Measurements from ENCODE around the gene MKRN2OS.
"Not testable (repeated sequence)": the region's sequence is repeated elsewhere in the genome, so short reads cannot be mapped to it uniquely, and the experiment has no call there.

The MKRN2OS gene

GRCh38 chr3:12560505-12561190 is 15.3 kb upstream of the MKRN2OS start:
- DNase-seq: no peak

- no peak for DNase-seq
Observed at GRCh38 chr3:12559520-12559919, 14.2 kb upstream of the MKRN2OS start.

DNA sequence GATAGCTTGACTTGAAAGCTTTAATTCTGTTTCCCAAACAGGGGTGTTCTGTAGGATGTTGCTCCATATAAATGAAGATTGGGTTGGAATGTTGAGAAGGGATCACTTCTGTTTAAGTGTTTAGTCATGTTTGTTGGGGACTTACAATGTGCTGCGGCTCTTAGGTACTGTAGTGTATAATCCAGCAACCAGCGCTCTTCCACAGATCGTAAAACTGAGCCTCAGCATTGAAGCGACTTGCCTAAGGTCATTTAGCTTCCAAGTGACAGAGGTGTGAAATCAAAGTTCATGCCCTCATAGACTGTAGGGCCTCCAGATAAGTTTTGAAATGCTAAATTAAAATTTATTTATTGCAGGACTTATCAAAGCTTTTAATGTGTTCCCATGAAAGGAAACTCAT is 13.4 kb upstream of the MKRN2OS start:
- DNase-seq: no peak

- no peak for DNase-seq
Observed at GRCh38 chr3:12557473-12558100, 12.3 kb upstream of the MKRN2OS start.

GRCh38 chr3:12556690-12557472 is 11.6 kb upstream of the MKRN2OS start, which contains the start of gene MKRN2:
Gene MKRN2, plus strand, starts transcription at chr3:12557087. Its CDS starts 64 bp downstream, at chr3:12557151.
- DNase-seq: peak; percentile 78

DNA sequence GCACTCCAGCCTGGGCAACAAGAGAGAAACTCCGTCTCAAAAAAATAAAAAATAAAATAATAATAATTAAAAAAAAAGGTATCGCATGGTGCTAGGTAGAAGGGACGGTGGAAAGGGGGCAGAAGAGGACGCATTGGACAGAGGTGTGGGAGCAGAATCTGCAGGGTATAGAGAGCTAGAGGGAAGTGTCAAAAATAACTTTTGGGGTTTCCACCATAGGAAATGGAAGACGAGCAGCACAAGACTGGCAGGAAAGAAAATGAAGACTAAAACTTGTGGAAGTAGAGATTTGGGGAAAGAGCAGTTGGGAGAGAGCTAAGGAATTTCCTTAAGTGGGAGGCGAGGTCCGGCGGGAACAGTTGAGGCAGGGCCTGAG is 11.0 kb upstream of the MKRN2OS start:
- DNase-seq: no peak

DNA sequence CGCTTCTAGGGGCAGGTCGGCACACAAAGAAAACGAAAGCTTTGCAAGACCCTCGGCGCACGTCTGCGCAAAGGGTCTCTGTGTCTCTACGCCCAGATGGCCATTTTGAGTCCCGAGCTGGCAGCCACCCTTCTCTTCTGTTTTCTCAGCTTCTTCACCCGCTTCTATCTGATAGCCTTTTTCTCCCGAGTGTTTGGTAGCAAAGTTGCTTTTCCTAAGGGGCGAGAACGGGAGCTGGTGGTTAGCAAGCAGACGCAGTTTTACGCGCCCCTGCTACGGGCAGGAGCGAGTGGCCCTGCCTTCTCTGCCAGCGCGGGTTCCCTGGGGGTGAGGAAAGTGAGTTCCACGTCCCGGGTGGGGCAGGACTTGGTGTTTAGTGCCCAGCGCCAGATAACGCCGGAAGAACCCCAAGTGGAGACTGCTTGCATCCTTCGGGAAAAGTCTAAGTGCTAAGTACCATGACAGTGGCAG is 8.7 kb upstream of the MKRN2OS start:
- peak; percentile 59 for DNase-seq

GRCh38 chr3:12549971-12550760 is 4.9 kb upstream of the MKRN2OS start:
- DNase-seq: no peak

DNA sequence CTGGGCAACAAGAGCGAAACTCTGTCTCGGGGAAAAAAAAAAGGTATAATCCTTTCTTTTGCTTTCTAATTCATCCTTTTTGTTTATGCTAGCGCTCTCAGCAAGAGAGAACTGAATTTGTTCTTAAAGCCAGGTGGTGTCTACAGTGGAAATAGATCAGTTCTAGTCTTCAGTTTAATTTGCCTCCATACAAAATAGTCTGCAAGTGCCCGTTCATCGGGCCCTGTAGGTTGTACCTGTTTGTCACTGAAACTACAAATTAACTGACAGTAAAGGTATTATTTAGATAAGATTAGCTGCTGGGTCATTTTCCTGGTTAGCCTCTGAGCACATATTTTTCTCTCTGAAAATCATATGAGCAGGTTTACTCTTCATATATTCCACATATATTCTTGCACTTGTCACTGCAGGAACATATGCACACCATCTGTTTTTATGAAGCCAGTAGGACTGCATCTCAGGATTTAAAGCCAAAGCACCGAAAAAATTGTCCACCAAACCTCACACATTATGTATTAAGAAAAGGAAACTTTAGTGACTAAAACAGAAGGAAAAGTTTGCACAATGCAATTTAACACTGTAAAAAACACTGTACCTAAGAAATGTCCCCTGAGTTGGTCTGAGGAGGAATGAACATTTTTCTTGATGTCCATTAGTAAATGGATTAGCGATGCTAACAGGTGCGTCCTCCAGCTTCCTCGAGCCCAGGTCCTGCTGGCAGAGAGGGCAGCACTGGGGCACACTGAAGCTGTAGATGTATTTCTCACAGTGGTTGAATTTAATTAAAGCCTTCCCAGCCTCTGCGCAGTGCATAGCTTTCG is 437 bp downstream of the MKRN2OS start:
- no peak for DNase-seq

- DNase-seq: not testable (repeated sequence)
Observed at GRCh38 chr3:12543497-12543896, 1.8 kb downstream of the MKRN2OS start.

DNA sequence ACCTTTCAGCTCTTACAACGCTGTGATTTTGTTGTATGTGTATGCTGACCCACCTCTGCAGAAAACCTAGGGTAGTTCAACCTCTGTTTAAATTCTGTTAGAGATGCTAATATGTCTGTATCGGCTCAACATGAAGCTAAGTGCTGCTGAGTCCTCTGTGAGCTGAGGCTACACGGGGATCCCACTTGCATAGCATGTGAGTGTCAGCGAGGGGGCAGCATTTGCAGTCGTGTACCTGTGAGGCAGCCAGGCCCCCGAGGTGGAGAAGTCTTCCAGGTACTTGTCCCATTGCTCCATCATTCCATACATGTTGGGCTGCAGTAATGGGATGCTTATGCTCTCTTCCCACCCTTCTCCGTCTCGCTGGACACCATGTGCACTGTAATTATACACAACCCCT is 3.7 kb downstream of the MKRN2OS start:
- DNase-seq: no peak

DNA sequence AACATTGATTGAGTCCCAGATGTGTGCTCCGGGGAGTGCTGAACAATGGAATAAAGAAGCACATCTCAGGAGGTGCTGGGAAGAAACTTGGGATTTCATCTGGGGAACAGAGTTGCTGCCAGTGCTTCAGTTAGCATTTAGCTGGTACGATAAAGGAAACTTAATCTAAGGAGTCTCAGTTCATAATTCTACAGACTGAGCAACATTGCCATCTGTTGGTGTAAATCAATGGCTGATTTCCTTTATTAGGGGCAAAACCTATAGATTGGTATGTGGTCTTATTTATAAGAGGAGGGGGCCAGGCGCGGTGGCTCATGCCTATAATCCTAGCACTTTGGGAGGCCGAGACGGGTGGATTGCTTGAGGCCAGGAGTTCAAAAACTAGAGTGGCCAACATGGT is 8.9 kb downstream of the MKRN2OS start:
- no peak for DNase-seq

GRCh38 chr3:12532182-12532581 is 13.1 kb downstream of the MKRN2OS start:
- DNase-seq: no peak

DNA sequence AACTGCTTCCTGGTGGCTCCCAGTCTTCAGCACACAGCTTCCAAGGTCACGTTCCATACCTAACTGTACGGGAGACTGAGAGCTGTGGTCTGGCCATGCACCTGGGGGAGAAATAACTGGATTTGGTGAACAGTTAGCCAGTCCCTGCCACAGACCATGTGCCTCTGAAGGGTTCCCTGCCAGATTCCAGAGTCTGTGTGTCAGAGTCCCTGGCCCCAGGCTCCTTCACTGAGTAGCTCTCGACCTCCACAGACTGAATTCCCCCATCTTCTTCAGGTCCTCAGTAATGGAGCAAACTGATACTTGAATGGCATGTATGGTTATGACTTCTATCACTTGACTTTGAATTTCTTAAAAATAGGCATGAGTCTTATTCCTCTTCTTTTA is 17.5 kb downstream of the MKRN2OS start:
- DNase-seq: no peak

DNA sequence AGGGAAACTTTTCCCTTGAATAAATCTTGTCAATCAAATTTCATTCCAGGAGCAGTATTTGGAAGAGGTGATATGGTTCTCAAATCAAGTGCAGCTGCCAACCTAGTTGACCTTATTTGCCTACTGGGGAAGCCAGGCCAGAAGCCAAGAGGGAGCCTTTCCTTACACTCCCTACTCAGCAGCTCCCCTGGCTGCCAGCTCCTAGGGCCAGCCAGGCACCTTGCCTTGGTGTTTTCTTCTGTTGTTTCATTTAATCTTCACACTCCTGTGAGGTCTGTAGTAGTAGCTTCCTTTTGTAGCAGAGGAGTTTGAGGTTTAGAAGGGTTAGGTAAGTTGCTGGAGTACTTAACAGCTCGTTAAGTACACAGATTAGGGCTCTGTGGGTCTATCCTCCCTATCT is 22.6 kb downstream of the MKRN2OS start:
- no peak for DNase-seq

DNA sequence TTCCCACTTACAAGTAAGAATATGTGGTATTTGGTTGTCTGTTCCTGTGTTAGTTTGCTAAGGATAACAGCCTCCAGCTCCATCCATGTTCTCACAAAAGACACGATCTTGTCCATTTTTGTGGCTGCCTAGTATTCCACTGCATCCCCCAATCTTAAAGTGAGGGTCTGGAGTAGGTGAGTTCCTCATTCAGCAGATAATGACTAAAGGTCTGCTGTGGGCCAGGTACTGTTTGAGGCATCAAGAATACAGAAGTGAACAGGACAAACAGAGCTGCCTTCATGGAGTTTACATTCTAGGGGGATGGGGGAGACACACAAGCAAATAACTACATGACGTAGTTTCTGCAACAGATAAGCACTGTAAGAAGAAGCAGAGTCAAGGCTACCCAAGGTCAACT is 24.3 kb downstream of the MKRN2OS start:
- no peak for DNase-seq

- DNase-seq: no peak
Observed at GRCh38 chr3:12518261-12519028, 26.9 kb downstream of the MKRN2OS start.

- DNase-seq: no peak
Observed at GRCh38 chr3:12516873-12517272, 28.4 kb downstream of the MKRN2OS start.

GRCh38 chr3:12515631-12516030 is 29.7 kb downstream of the MKRN2OS start:
- DNase-seq: no peak

DNA sequence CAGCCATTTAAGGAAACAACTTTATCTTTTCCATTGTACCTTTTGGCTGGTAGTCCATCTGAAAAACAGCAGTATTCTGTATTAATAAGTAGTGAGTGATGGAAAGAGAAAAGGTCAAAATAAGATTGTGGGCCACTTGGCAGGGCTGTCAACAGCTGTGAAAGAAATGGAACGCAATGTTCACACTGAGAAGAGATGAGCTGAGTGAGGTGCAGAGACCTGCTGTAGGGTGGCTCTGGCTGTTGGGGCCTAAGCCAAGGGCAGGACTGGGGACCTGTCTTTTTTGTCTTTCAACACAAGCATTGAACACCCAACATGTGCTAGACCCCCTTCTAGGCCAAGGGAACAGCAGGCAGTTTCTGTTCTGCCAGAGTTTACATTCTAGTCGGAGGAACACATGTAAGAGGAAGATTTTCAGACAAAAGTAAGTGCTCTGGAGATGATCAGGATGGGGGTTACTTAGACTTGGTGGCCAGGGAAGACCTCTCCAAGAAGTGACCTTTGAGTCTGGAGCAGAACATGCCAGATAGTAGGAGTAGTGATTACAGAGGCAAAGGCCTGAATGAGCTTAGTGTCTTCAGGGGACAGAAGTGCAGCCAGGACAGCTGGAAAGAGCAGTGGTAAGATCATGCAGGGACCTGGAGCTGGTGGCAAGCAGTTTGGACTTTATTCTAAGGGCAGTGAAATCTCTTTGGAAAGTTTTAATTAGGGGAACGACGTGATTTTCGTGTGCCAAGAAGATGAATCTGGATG is 31.4 kb downstream of the MKRN2OS start:
- no peak for DNase-seq

Data from NCI-H2227 treated with DMSO at 0.1 percent for 48 hours (cell line).